Kidney (tissue), 14 donors: ENCODE data around the gene GOLT1A. TPM values are rescaled to one million over a fixed set of nuclear protein-coding genes. Genes with fewer than 3 reads are reported as not detected.

Experiments
- DNase-seq, 5 donors: peaks; one replicate each; pipeline ENCODE4 v3.0.0-alpha.2; 2013 to 2020
- FAIRE-seq: peaks from 2 replicates; lab custom pipeline; 2012; peaks lifted over from hg19 to GRCh38; lab: Jason Lieb, UNC
- H3K27ac ChIP-seq, 2 donors: one replicate each; pipeline ENCODE4 v1.7.0; 2013; ENCODE audit warnings: low read depth in 2 of 2, low read length in 2 of 2, inconsistent platforms in 1 of 2
- H3K27me3 ChIP-seq: one replicate; pipeline ENCODE4 v1.7.1; 2013; ENCODE audit warnings: low read length, inconsistent platforms; ENCODE audit not compliant: control insufficient read depth, insufficient read depth
- H3K36me3 ChIP-seq, 3 donors: one replicate each; pipeline versions ENCODE4 v1.7.0 to v1.7.1; 2013; ENCODE audit warnings: low read length in 3 of 3, control low read depth in 1 of 3, inconsistent platforms in 1 of 3; ENCODE audit not compliant: insufficient read depth in 3 of 3, control insufficient read depth in 2 of 3
- H3K4me1 ChIP-seq, 3 donors: one replicate each; pipeline versions ENCODE4 v1.7.0 to v1.7.1; 2013; ENCODE audit warnings: low read length in 3 of 3, inconsistent platforms in 1 of 3, low read depth in 1 of 3; ENCODE audit not compliant: control insufficient read depth in 2 of 3, insufficient read depth in 2 of 3
- H3K4me3 ChIP-seq, 3 donors: one replicate each; pipeline versions ENCODE4 v1.7.0 to v1.8.1; 2013; ENCODE audit warnings: low read length in 3 of 3, control low read depth in 1 of 3, inconsistent platforms in 1 of 3
- H3K9ac ChIP-seq, 3 donors: one replicate each; pipeline versions ENCODE4 v1.7.0 to v1.7.1; 2013; ENCODE audit warnings: low read length in 3 of 3, control low read depth in 1 of 3, inconsistent platforms in 1 of 3
- H3K9me3 ChIP-seq, 3 donors: one replicate each; pipeline versions ENCODE4 v1.7.0 to v1.7.1; 2013; ENCODE audit warnings: low read length in 3 of 3, control low read depth in 1 of 3, inconsistent platforms in 1 of 3; ENCODE audit not compliant: control insufficient read depth in 2 of 3, insufficient read depth in 1 of 3
- intact Hi-C: fragments of 100-400 bp; cut with DNase I; formaldehyde crosslinking; loops from one replicate; pipeline ENCODE4 v1.11.1; 2022
- polyA plus RNA-seq: library from polyadenylated mRNA; stranded (reverse); fragments of 350-450 nt; fragmentation: Illumina TruSeq; extraction: RNeasy Lipid Tissue Mini Kit (QIAGEN cat#74804); gene quantifications from one replicate; pipeline ENCODE4 v1.2.3, GENCODE V29; 2014; ENCODE audit warnings: low read depth, low replicate concordance; ENCODE audit not compliant: insufficient read depth
- total RNA-seq: library from RNA; stranded (reverse); fragmentation: NEBNext Ultra II Directional; extraction: Animal tissue kit (Norgen Biotek cat#: 25700); gene quantifications from one replicate; pipeline ENCODE4 v1.2.1, GENCODE V29; 2021
- TF ChIP-seq, protein P1 (sequence below): IDR thresholded peaks from 3 replicates; pipeline ENCODE4 v1.5.1; 2012; ENCODE audit warnings: mild to moderate bottlenecking, moderate library complexity, borderline replicate concordance; ENCODE audit not compliant: insufficient read depth; ENCODE audit errors: extremely low read depth
- donor health status: control.
- donor health status: control.
- donor health status: control.
- donor health status: control.
- donor health status: control.
- donor health status: DM: yes; HTN: yes; CAD: no.
- donor health status: Normal renal cell carcinoma (clear cell type).

The GOLT1A gene
- total and polyA plus RNA-seq, 2 donors from 2014 or later = 8.9 to 47.7 TPM

DNA sequence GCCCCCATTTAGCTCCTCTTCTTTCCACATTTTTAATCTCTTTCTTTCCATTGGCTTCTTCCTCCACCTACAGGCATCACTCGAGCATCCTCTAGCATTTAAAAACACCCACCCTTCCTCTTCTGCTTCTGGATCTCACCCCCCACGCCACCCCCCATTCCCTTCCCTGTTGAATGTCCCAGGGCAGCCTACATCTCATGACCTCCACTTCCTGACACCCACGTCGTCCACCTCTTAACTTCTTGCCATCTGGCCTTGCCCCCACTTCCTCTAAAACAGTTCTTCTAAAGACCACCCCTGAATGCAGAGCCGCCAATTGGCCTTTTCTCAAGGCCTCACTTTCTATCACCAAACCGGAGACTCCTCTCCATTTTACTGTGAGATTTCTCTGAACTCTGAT, 55.8 kb downstream of the GOLT1A start:
- no peak for FAIRE-seq
- H3K4me3 ChIP-seq = no peak overlapping the region
- TF ChIP-seq, protein P1, sequence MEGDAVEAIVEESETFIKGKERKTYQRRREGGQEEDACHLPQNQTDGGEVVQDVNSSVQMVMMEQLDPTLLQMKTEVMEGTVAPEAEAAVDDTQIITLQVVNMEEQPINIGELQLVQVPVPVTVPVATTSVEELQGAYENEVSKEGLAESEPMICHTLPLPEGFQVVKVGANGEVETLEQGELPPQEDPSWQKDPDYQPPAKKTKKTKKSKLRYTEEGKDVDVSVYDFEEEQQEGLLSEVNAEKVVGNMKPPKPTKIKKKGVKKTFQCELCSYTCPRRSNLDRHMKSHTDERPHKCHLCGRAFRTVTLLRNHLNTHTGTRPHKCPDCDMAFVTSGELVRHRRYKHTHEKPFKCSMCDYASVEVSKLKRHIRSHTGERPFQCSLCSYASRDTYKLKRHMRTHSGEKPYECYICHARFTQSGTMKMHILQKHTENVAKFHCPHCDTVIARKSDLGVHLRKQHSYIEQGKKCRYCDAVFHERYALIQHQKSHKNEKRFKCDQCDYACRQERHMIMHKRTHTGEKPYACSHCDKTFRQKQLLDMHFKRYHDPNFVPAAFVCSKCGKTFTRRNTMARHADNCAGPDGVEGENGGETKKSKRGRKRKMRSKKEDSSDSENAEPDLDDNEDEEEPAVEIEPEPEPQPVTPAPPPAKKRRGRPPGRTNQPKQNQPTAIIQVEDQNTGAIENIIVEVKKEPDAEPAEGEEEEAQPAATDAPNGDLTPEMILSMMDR = no peak
- intact Hi-C loops = no loop called here
- no peak overlapping the region for H3K9ac ChIP-seq
- H3K9me3 ChIP-seq = no peaks in the 10 kb centered on the region
- H3K4me1 ChIP-seq = no peaks in the 10 kb centered on the region
- no peak for DNase-seq
- H3K27ac ChIP-seq = no peak overlapping the region
- no peaks in the 10 kb centered on the region for H3K27me3 ChIP-seq
- H3K36me3 ChIP-seq = no peaks in the 10 kb centered on the region

DNA sequence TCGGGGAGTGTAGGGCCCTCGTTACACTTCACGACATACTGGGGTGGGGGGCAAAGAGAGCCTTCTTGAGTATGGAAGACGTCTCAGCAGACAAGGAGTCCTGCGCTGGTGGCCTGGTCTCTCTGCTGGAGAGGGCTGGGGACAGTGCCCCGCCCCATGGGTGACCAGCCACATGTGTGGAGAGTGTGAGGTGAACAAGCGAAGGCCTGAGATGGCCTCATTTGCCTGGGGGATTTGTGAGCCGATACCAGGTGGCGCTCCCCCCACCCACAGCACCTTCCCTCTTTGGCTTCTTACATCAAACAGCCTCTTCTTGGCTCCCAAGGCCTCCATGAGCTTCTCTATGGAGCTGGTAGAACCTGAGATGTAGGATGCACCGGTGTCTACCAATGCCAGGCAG, 57.9 kb downstream of the GOLT1A start:
- no peaks in the 10 kb centered on the region for H3K27me3 ChIP-seq
- DNase-seq (peak in 1 of 5 donors; percentile 43), FAIRE-seq (no peak)
- H3K9ac ChIP-seq = no peak overlapping the region
- H3K36me3 ChIP-seq = no peaks in the 10 kb centered on the region
- no peaks in the 10 kb centered on the region for H3K9me3 ChIP-seq
- peaks cover 0 to 5% (median 0%) of the 10 kb centered on the region in 3 donors for H3K4me1 ChIP-seq
- H3K27ac ChIP-seq = no peak overlapping the region
- TF ChIP-seq, protein P1 = no peak
- no peak overlapping the region for H3K4me3 ChIP-seq
- intact Hi-C loops = no loop called here

DNA sequence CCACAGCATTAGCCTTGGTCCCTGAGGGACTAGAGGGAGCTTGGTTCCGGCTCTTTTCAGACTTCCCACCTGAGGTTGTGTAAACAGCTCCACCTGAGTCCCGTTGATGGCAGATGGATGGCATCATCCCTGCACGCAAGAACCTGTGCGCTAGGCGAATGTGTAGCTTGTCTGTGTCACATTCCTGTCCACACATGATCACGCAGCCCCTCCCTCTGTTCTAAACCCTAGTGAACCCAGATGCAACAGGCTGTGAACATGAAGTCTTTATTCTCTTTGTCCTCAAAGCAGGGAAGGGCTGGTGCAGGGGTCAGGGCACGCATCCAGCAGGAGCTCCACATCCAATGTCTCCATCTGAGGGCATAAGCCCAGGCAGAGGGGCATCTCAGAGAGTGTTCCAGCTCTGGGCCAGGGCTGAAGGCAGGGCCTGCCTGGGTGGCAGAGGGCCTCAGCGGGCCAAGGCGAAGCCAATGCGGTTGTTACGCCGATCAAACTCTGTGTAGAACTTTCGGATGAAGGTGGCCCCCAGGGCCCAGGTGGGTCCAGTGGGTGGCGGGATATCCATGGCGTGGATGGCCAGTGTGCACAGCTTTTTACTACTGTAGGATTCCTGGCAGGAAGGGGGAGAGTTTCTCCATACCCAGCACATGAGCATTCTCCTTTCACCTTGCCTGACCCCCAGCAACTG, 59.1 kb downstream of the GOLT1A start:
- DNase-seq (peak in 1 of 5 donors; percentile 43), FAIRE-seq (no peak)
- no peaks in the 10 kb centered on the region for H3K27me3 ChIP-seq
- peaks cover 0 to 8% (median 0%) of the 10 kb centered on the region in 3 donors for H3K4me1 ChIP-seq
- H3K4me3 ChIP-seq = no peak overlapping the region
- TF ChIP-seq, protein P1 = no peak
- no peaks in the 10 kb centered on the region for H3K36me3 ChIP-seq
- H3K9me3 ChIP-seq = no peaks in the 10 kb centered on the region
- H3K9ac ChIP-seq = no peak overlapping the region
- intact Hi-C loops = no loop called here
- H3K27ac ChIP-seq = no peak overlapping the region
